HepG2 (cell line): ENCODE measurements around the gene CACNA1I. TPM values are rescaled to one million over a fixed set of nuclear protein-coding genes. Genes with fewer than 3 reads are reported as not detected.

Source experiments
- ATAC-seq: fragments of 200-7000 bp; cut with Tn5 transposase; 3 replicates; pipeline ENCODE4 v1.9.1; 2020; ENCODE audit warnings: mild to moderate bottlenecking, moderate library complexity
- BruUV-seq: library from RNA; stranded (reverse); fragments of 400-500 nt; replicated peaks from 2 replicates; lab custom pipeline; 2021; lab: Mats Ljungman, UMichigan
- CTCF ChIA-PET: fragments of 300-600 bp; formaldehyde crosslinking; extraction: SDS; loops from one replicate; lab custom pipeline; 2021; ENCODE audit warnings: low total read pairs, inconsistent platforms, low intra/inter-chr PET ratio; lab: Yijun Ruan, JAX
- POLR2A ChIA-PET: fragments of 350-600 bp; sonication (Branson Sonifier 250); formaldehyde crosslinking; loops from one replicate; lab custom pipeline; 2020; ENCODE audit warnings: antibody characterized with exemption, inconsistent platforms; lab: Yijun Ruan, JAX
- DNase-seq: peaks from one replicate; pipeline ENCODE4 v3.0.0-alpha.2; 2015; ENCODE audit warnings: low spot score
- FAIRE-seq: peaks from 3 replicates; lab custom pipeline; 2011; peaks lifted over from hg19 to GRCh38; lab: Jason Lieb, UNC
- H2AFZ ChIP-seq: one replicate; pipeline ENCODE4 v1.6.1; 2011; ENCODE audit warnings: low read length, inconsistent platforms
- H3K27ac ChIP-seq: fragments of 300-600 bp; 3 replicates; pipeline ENCODE4 v1.8.0; 2011; ENCODE audit warnings: mixed run types, mild to moderate bottlenecking, mixed read lengths, low read length, inconsistent platforms; ENCODE audit not compliant: insufficient read depth; ENCODE audit errors: extremely low read length
- H3K27me3 ChIP-seq, 2 experiments: fragments of 200-600 bp in 1 of 2; 2 replicates in 1 of 2; 3 replicates in 1 of 2; pipeline versions ENCODE4 v1.6.0 to v1.8.0; 2011; ENCODE audit warnings: low read length in 2 of 2, mild to moderate bottlenecking in 2 of 2, moderate library complexity in 2 of 2, inconsistent platforms in 1 of 2; ENCODE audit not compliant: insufficient read depth in 2 of 2, control insufficient read depth in 1 of 2
- H3K36me3 ChIP-seq, 2 experiments: fragments of 200-600 bp in 1 of 2; replicated peaks in 1 of 2; 2 replicates in 1 of 2; 3 replicates in 1 of 2; pipeline versions ENCODE4 v1.5.1 to v1.8.0; 2011; ENCODE audit warnings: low read length in 2 of 2, inconsistent platforms in 1 of 2; ENCODE audit not compliant: insufficient read depth in 2 of 2, control insufficient read depth in 1 of 2
- H3K4me1 ChIP-seq: 2 replicates; pipeline ENCODE4 v1.5.1; 2012; ENCODE audit warnings: low read length, inconsistent platforms; ENCODE audit not compliant: insufficient read depth
- H3K4me2 ChIP-seq: 2 replicates; pipeline ENCODE4 v1.6.0; 2011; ENCODE audit warnings: low read depth, low read length, inconsistent platforms
- H3K4me3 ChIP-seq, 3 experiments: fragments of 200-600 bp in 1 of 3; sonication (generic), shearing (Covaris generic) in 1 of 3; replicated peaks in 1 of 3; 2 replicates each; pipeline ENCODE4 v1.5.1; 2011 to 2016; ENCODE audit warnings: low read length in 3 of 3, inconsistent platforms in 2 of 3, low read depth in 2 of 3, mild to moderate bottlenecking in 2 of 3, control low read depth in 1 of 3, mixed read lengths in 1 of 3; ENCODE audit not compliant: insufficient read depth in 1 of 3
- H3K79me2 ChIP-seq: one replicate; pipeline ENCODE4 v1.6.1; 2011; ENCODE audit warnings: low read length, inconsistent platforms; ENCODE audit not compliant: insufficient read depth
- H3K9ac ChIP-seq: 2 replicates; pipeline ENCODE4 v1.6.0; 2011; ENCODE audit warnings: mild to moderate bottlenecking, low read depth, low read length, inconsistent platforms; ENCODE audit not compliant: insufficient read depth
- H3K9me3 ChIP-seq: 2 replicates; pipeline ENCODE4 v1.5.1; 2012; ENCODE audit warnings: mild to moderate bottlenecking, low read length
- H4K20me1 ChIP-seq: 2 replicates; pipeline ENCODE4 v1.6.0; 2011; ENCODE audit warnings: inconsistent platforms, mild to moderate bottlenecking, low read length, moderate library complexity; ENCODE audit not compliant: insufficient read depth
- ZMYM3 ChIP-seq: sonication (generic); formaldehyde crosslinking; IDR thresholded peaks from 2 replicates; pipeline ENCODE4 v1.5.1; 2020; ENCODE audit warnings: mild to moderate bottlenecking, missing genetic modification reagents
- ZNF768 ChIP-seq: sonication (generic); formaldehyde crosslinking; IDR thresholded peaks from 2 replicates; pipeline ENCODE4 v1.4.0; 2020; ENCODE audit warnings: missing genetic modification reagents
- WGBS: methylation state at CpG from one replicate; pipeline ENCODE4 v1.1.6; 2017; ENCODE audit warnings: low lambda C conversion rate; 5-methylcytosine and 5-hydroxymethylcytosine counted together
- in situ Hi-C: cut with HindIII; loops from 2 replicates; pipeline ENCODE4 v1.10.0; 2017; ENCODE audit warnings: low pct_unique_long_range_greater_than_20kb; ENCODE audit not compliant: extremely low pct_ligation_motif_present
- intact Hi-C: fragments of 100-400 bp; cut with micrococcal nuclease; formaldehyde crosslinking; loops from one replicate; pipeline ENCODE4 v1.10.0; 2022; ENCODE audit not compliant: unreplicated experiment
- polyA plus RNA-seq, 8 experiments: library from polyadenylated mRNA; depleted of rRNA in 3 of 8; stranded (reverse) in 7 of 8; unstranded in 1 of 8; fragments of >200 nt; fragmentation: Illumina TruSeq in 4 of 8; extraction: Trizol in 4 of 8; gene quantifications; 2 replicates each; pipeline versions ENCODE4 v1.2.1 to v1.2.3, GENCODE V29; 2011 to 2016; ENCODE audit warnings: low read depth in 4 of 8, missing spikeins in 1 of 8, mixed read lengths in 1 of 8; ENCODE audit not compliant: insufficient read depth in 1 of 8
- total RNA-seq, 5 experiments: library from RNA; depleted of rRNA; stranded (reverse); fragments of >200 nt; fragmentation: Illumina TruSeq; extraction: Trizol; gene quantifications; 2 replicates each; pipeline ENCODE4 v1.2.3, GENCODE V29; 2016; ENCODE audit warnings: low read depth in 1 of 5
- TF ChIP-seq, protein P1 (sequence below): sonication (generic); formaldehyde crosslinking; IDR thresholded peaks from 2 replicates; pipeline ENCODE4 v1.8.0; 2022; ENCODE audit warnings: mild to moderate bottlenecking, missing genetic modification reagents, moderate library complexity
- TF ChIP-seq, protein P2 (sequence below): sonication (generic); formaldehyde crosslinking; IDR thresholded peaks from 2 replicates; pipeline ENCODE4 v1.4.0; 2020; ENCODE audit warnings: missing genetic modification reagents, borderline replicate concordance
- TF ChIP-seq, protein P3 (sequence below): fragments of 450-650 bp; IDR thresholded peaks from 2 replicates; pipeline ENCODE4 v1.6.1; 2016

CACNA1I gene
- total and polyA plus RNA-seq, 2 of the 13 experiments (the other 11 are each of a cell fraction or from before 2014, with no cell fraction given), result not detected

DNA sequence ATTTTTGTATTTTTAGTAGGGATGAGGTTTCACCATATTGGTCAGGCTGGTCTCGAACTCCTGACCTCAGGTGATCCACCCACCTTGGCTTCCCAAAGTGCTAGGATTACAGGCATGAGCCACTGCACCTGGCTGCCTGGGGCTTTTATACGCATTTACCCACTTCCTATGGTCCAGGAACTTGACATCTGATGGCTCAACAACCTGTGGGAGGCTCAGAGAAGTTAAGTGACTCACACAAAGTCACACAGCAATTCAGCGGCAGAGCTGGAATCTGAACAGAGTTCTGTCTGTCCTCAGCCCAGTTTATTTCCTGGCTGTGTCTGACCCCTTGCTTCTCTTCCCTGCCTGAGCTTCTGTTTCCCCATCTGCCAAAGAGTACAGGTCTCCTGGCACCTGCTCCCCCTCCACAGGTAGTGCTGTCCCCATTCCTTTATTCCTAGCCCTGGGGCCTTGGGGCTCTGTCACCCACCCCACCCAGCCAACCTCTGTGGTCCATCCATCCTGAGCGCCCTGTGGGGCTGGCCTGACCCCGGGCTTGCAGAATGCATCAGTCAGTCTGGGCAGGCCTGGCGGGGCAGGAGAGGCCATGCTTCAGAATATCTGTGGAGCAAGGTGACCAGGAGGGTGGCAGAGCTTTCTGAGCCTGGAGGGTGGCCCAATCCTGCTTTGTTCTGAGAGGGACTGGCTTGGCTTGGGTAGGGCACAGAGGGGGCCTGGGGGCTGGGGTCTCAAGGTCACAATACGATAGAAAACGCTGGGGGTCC is 50.6 kb downstream of the CACNA1I start:
- no peak for DNase-seq
- Histone ChIP-seq H3K27ac (no peak overlapping the region), H3K4me2 (no peak overlapping the region), H3K9ac (no peak overlapping the region), H3K4me1 (no peaks in the 10 kb centered on the region), H3K4me3 (no peak overlapping the region), H3K36me3 (no peaks in the 10 kb centered on the region), H4K20me1 (no peaks in the 10 kb centered on the region), H3K27me3 (peaks cover 2 to 12% of the 10 kb centered on the region in 2 experiments; a peak in 3 of 5 replicates), H3K79me2 (no peaks in the 10 kb centered on the region), H3K9me3 (no peaks in the 10 kb centered on the region), H2AFZ (no peak overlapping the region)
- TF ChIP-seq ZMYM3 (0 out of 2 replicates have a peak, but pooled peaks have one; percentile 39), ZNF768 (CRISPR knock-in tag) (peak; percentile 92)
- TF ChIP-seq, protein P1, sequence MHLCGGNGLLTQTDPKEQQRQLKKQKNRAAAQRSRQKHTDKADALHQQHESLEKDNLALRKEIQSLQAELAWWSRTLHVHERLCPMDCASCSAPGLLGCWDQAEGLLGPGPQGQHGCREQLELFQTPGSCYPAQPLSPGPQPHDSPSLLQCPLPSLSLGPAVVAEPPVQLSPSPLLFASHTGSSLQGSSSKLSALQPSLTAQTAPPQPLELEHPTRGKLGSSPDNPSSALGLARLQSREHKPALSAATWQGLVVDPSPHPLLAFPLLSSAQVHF (CRISPR knock-in tag), result no peak
- no TSS peak for BruUV-seq
- CTCF ChIA-PET, result no interaction called here
- POLR2A ChIA-PET, result no interaction called here
- intact Hi-C loops (no loop called here), in situ Hi-C loops (no loop called here)
- FAIRE-seq, result no peak
- ATAC-seq, result no peak
- WGBS, result 34% methylated on average over 8 of the region's 8 CpGs

DNA sequence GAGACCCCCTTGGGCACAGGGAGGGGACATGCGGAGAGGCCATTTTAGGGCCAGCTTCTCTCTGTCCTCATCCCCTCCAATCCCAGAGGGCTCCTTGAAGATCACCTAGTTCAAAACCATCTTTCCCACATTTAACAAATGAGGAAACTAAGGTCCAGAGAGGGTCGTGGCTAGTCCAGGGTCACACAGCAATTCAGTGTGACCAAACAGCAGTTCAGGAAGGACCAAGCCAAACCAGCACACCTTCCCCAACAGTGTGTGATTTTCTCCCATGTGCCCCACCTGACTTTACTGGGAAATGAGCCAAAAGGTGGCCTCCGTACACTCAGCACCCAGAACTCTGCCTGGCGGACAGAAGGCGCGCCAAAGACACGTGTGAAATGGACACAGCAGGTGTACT is 51.3 kb downstream of the CACNA1I start:
- no peak for DNase-seq
- no peak for FAIRE-seq
- BruUV-seq, result no TSS peak
- intact Hi-C loops (no loop called here), in situ Hi-C loops (no loop called here)
- H4K20me1 ChIP-seq, result no peaks in the 10 kb centered on the region
- no peaks in the 10 kb centered on the region for H3K79me2 ChIP-seq
- H2AFZ ChIP-seq, result no peak overlapping the region
- ChIA-PET POLR2A (no interaction called here), CTCF (no interaction called here)
- TF ChIP-seq, protein P2, sequence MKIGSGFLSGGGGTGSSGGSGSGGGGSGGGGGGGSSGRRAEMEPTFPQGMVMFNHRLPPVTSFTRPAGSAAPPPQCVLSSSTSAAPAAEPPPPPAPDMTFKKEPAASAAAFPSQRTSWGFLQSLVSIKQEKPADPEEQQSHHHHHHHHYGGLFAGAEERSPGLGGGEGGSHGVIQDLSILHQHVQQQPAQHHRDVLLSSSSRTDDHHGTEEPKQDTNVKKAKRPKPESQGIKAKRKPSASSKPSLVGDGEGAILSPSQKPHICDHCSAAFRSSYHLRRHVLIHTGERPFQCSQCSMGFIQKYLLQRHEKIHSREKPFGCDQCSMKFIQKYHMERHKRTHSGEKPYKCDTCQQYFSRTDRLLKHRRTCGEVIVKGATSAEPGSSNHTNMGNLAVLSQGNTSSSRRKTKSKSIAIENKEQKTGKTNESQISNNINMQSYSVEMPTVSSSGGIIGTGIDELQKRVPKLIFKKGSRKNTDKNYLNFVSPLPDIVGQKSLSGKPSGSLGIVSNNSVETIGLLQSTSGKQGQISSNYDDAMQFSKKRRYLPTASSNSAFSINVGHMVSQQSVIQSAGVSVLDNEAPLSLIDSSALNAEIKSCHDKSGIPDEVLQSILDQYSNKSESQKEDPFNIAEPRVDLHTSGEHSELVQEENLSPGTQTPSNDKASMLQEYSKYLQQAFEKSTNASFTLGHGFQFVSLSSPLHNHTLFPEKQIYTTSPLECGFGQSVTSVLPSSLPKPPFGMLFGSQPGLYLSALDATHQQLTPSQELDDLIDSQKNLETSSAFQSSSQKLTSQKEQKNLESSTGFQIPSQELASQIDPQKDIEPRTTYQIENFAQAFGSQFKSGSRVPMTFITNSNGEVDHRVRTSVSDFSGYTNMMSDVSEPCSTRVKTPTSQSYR (CRISPR knock-in tag), result no peak
- TF ChIP-seq, protein P3, sequence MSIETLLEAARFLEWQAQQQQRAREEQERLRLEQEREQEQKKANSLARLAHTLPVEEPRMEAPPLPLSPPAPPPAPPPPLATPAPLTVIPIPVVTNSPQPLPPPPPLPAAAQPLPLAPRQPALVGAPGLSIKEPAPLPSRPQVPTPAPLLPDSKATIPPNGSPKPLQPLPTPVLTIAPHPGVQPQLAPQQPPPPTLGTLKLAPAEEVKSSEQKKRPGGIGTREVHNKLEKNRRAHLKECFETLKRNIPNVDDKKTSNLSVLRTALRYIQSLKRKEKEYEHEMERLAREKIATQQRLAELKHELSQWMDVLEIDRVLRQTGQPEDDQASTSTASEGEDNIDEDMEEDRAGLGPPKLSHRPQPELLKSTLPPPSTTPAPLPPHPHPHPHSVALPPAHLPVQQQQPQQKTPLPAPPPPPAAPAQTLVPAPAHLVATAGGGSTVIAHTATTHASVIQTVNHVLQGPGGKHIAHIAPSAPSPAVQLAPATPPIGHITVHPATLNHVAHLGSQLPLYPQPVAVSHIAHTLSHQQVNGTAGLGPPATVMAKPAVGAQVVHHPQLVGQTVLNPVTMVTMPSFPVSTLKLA, result peak; percentile 70
- peak; percentile 83 for TF ChIP-seq ZNF768 (CRISPR knock-in tag)
- no peaks in the 10 kb centered on the region for H3K4me1 ChIP-seq
- no peak overlapping the region for H3K27ac ChIP-seq
- H3K4me3 ChIP-seq, result no peak overlapping the region
- 32% methylated on average over 7 of the region's 7 CpGs for WGBS
- H3K9me3 ChIP-seq, result no peaks in the 10 kb centered on the region
- ATAC-seq, result no peak
- H3K4me2 ChIP-seq, result no peak overlapping the region
- H3K36me3 ChIP-seq, result no peaks in the 10 kb centered on the region
- peaks cover 2 to 11% of the 10 kb centered on the region in 2 experiments; a peak in 3 of 5 replicates for H3K27me3 ChIP-seq
- H3K9ac ChIP-seq, result no peak overlapping the region
